NCI-H128 (cell line): ENCODE measurements around the gene TBC1D7.

Experiments used
- DNase-seq: peaks from one replicate; lab custom pipeline; 2025; ENCODE audit not compliant: unreplicated experiment; lab: John Stamatoyannopoulos, UW

TBC1D7 gene

GRCh38 chr6:13273931-13274706 is 54.2 kb downstream of the TBC1D7 start:
- no peak for DNase-seq

- no peak for DNase-seq
Measured at GRCh38 chr6:13273202-13273930, 55.0 kb downstream of the TBC1D7 start.

GRCh38 chr6:13272131-13273046 is 55.9 kb downstream of the TBC1D7 start:
- DNase-seq = no peak

- no peak for DNase-seq
Measured at GRCh38 chr6:13268913-13269518, 59.3 kb downstream of the TBC1D7 start.

GRCh38 chr6:13267142-13267651 is 61.1 kb downstream of the TBC1D7 start:
- no peak for DNase-seq

GRCh38 chr6:13263669-13264068 is 64.7 kb downstream of the TBC1D7 start:
- DNase-seq = no peak

GRCh38 chr6:13262302-13263230 is 65.8 kb downstream of the TBC1D7 start:
- no peak for DNase-seq

- no peak for DNase-seq
Measured at GRCh38 chr6:13261464-13261994, 66.8 kb downstream of the TBC1D7 start.

GRCh38 chr6:13260831-13261230 is 67.5 kb downstream of the TBC1D7 start:
- DNase-seq = no peak

GRCh38 chr6:13260101-13260598 is 68.2 kb downstream of the TBC1D7 start:
- no peak for DNase-seq

GRCh38 chr6:13259393-13259792 is 68.9 kb downstream of the TBC1D7 start:
- DNase-seq = no peak

- DNase-seq = no peak
Measured at GRCh38 chr6:13256266-13257001, 71.9 kb downstream of the TBC1D7 start.
